ENCODE data around the gene PDCD6IP. TPM values are rescaled to one million over a fixed set of nuclear protein-coding genes. Genes with fewer than 3 reads are reported as not detected.

PDCD6IP gene
- total and polyA plus RNA-seq, 12 donors: 41.3 to 185 (median 146) TPM

- no peak for TF ChIP-seq CTCF (IDR thresholded peaks at IDR 0.05)
- H3K9me3 ChIP-seq: peaks cover 0 to 11% (median 0%) of the 10 kb centered on the region in 11 donors
- H3K27ac ChIP-seq: peak overlapping the region in 8 of 10 donors; percentile 12 to 79 (median 60)
- intact Hi-C loops (cut with DNase I): no loop called here
- DNase-seq: peak; percentile 13 to 21
- H3K4me3 ChIP-seq: no peak overlapping the region
- peaks cover 13 to 91% (median 57%) of the 10 kb centered on the region in 9 donors for H3K4me1 ChIP-seq
- H3K27me3 ChIP-seq: no peaks in the 10 kb centered on the region
- 40 to 42% methylated on average over 2 of the region's 2 CpGs for WGBS, 2 donors
- peak in 7 of 8 donors; percentile 41 to 78 (median 68) for ATAC-seq
- peaks cover 0 to 39% (median 0%) of the 10 kb centered on the region in 9 donors for H3K36me3 ChIP-seq
Measured at GRCh38 chr3:33807191-33807590, 8.8 kb downstream of the PDCD6IP start.

GRCh38 chr3:33808559-33808958 lies 10.1 kb downstream of the PDCD6IP start:
- peaks cover 0 to 40% (median 1%) of the 10 kb centered on the region in 9 donors for H3K36me3 ChIP-seq
- no peaks in the 10 kb centered on the region for H3K27me3 ChIP-seq
- 87 to 99% methylated on average over 5 of the region's 5 CpGs for WGBS, 2 donors
- intact Hi-C loops (cut with DNase I): no loop called here
- ATAC-seq: no peak
- TF ChIP-seq CTCF (IDR thresholded peaks at IDR 0.05): no peak
- H3K4me1 ChIP-seq: peaks cover 14 to 84% (median 64%) of the 10 kb centered on the region in 9 donors
- H3K27ac ChIP-seq: peak overlapping the region in 1 of 10 donors; percentile 61
- no peak overlapping the region for H3K4me3 ChIP-seq
- no peak for DNase-seq
- peaks cover 0 to 7% (median 0%) of the 10 kb centered on the region in 11 donors for H3K9me3 ChIP-seq

- Histone ChIP-seq H3K4me1 (peaks cover 14 to 70% (median 57%) of the 10 kb centered on the region in 9 donors), H3K27ac (peak overlapping the region in 5 of 10 donors; percentile 2 to 41 (median 21)), H3K9me3 (no peaks in the 10 kb centered on the region), H3K27me3 (no peaks in the 10 kb centered on the region), H3K4me3 (no peak overlapping the region), H3K36me3 (peaks cover 0 to 48% (median 12%) of the 10 kb centered on the region in 9 donors)
- no peak for DNase-seq
- peak in 5 of 8 donors; percentile 58 to 80 (median 67) for ATAC-seq
- intact Hi-C loops (cut with DNase I): no loop called here
- TF ChIP-seq CTCF (IDR thresholded peaks at IDR 0.05): no peak
- WGBS, 2 donors: 48 to 65% methylated on average over 1 of the region's 1 CpG
Measured at GRCh38 chr3:33810545-33810944, 12.1 kb downstream of the PDCD6IP start.

GRCh38 chr3:33821989-33822388 lies 23.6 kb downstream of the PDCD6IP start:
- intact Hi-C loops (cut with DNase I): no loop called here
- Histone ChIP-seq H3K27me3 (no peaks in the 10 kb centered on the region), H3K9me3 (no peaks in the 10 kb centered on the region), H3K4me3 (no peak overlapping the region), H3K36me3 (peaks cover 0 to 91% (median 29%) of the 10 kb centered on the region in 9 donors), H3K4me1 (peaks cover 0 to 13% (median 3%) of the 10 kb centered on the region in 9 donors), H3K27ac (no peak overlapping the region)
- no peak for ATAC-seq
- no peak for DNase-seq
- 96% methylated on average over 4 of the region's 4 CpGs for WGBS, 2 donors
- no peak for TF ChIP-seq CTCF (IDR thresholded peaks at IDR 0.05)
